ENCODE data around the gene C10orf143.

The C10orf143 gene

GRCh38 chr10:130110246-130111112 is at the start of gene C10orf143:
TSS of gene C10orf143 (minus strand) at chr10:130110830. CDS start at chr10:130110772, 58 bp downstream.
- DNase-seq (ENCODE audit: low read depth), result peak; percentile 98
- peak within 1 kb of the TSS; percentile 97 for H3K4me3 ChIP-seq (replicated peaks; ENCODE audit: low read depth, low read length)
- TF ChIP-seq CTCF (IDR thresholded peaks at IDR 0.05; ENCODE audit: low read length, missing control alignments), result no peak

- no peak for TF ChIP-seq CTCF (IDR thresholded peaks at IDR 0.05; ENCODE audit: low read length, missing control alignments)
- no peak overlapping the region for H3K4me3 ChIP-seq (replicated peaks; ENCODE audit: low read depth, low read length)
- DNase-seq (ENCODE audit: low read depth), result no peak
Measured at GRCh38 chr10:130159192-130159794, 48.7 kb upstream of the C10orf143 start.

- H3K4me3 ChIP-seq (replicated peaks; ENCODE audit: low read depth, low read length), result no peak overlapping the region
- no peak for DNase-seq (ENCODE audit: low read depth)
- TF ChIP-seq CTCF (IDR thresholded peaks at IDR 0.05; ENCODE audit: low read length, missing control alignments), result no peak
Measured at GRCh38 chr10:130146042-130146441, 35.4 kb upstream of the C10orf143 start.

DNA sequence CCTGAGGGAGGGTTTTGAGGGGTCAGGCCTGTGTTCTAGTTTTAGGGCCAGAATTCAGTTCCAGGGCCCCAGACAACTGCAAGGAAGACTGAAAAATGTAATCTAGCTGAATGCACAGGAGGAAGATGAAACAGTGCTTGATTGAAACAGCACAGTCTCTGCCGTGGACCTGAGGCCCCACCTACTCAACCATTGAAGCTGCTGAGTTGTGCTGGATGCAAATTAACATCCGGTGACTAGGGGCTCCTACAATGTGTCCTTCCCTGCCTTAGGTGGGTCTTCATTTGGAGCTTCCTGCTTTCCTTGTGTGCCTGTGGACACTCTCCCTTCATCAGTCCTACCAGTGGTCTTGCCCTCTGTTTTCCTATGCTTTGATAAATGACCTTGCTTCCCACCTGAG is 31.2 kb upstream of the C10orf143 start:
- DNase-seq (ENCODE audit: low read depth), result no peak
- H3K4me3 ChIP-seq (replicated peaks; ENCODE audit: low read depth, low read length), result no peak overlapping the region

GRCh38 chr10:130141460-130141859 is 30.8 kb upstream of the C10orf143 start:
- peak; percentile 42 for DNase-seq (ENCODE audit: low read depth)
- H3K4me3 ChIP-seq (replicated peaks; ENCODE audit: low read depth, low read length), result no peak overlapping the region
- no peak for TF ChIP-seq CTCF (IDR thresholded peaks at IDR 0.05; ENCODE audit: low read length, missing control alignments)

More for the DNA sequence above, 31.2 kb upstream of the C10orf143 start:
- no peak for TF ChIP-seq CTCF (IDR thresholded peaks at IDR 0.05; ENCODE audit: low read length, missing control alignments)

- no peak overlapping the region for H3K4me3 ChIP-seq (replicated peaks; ENCODE audit: low read depth, low read length)
- no peak for TF ChIP-seq CTCF (IDR thresholded peaks at IDR 0.05; ENCODE audit: low read length, missing control alignments)
- no peak for DNase-seq (ENCODE audit: low read depth)
Measured at GRCh38 chr10:130141038-130141437, 30.4 kb upstream of the C10orf143 start.
